GM21515 (cell line): ENCODE measurements around the gene PPP1R26.

ENCODE experiments used
- ATAC-seq: cut with Tn5 transposase; IDR thresholded peaks from one replicate; pipeline ENCODE4 v1.9.1; 2021; ENCODE audit not compliant: unreplicated experiment

The PPP1R26 gene

GRCh38 chr9:135463140-135463539 is 16.4 kb upstream of the PPP1R26 start:
- no peak for ATAC-seq

GRCh38 chr9:135464181-135464580 is 15.4 kb upstream of the PPP1R26 start:
- no peak for ATAC-seq

GRCh38 chr9:135468854-135469521 is 10.6 kb upstream of the PPP1R26 start:
- ATAC-seq: no peak

- ATAC-seq: no peak
Measured at GRCh38 chr9:135471791-135472640, 7.6 kb upstream of the PPP1R26 start.

GRCh38 chr9:135473972-135474543 is 5.5 kb upstream of the PPP1R26 start:
- ATAC-seq: no peak

GRCh38 chr9:135474915-135475314 is 4.7 kb upstream of the PPP1R26 start:
- no peak for ATAC-seq

- no peak for ATAC-seq
Measured at GRCh38 chr9:135476561-135477355, 2.8 kb upstream of the PPP1R26 start.

- no peak for ATAC-seq
Measured at GRCh38 chr9:135478191-135478590, 1.4 kb upstream of the PPP1R26 start.

- no peak for ATAC-seq
Measured at GRCh38 chr9:135478829-135479468, 633 bp upstream of the PPP1R26 start.

- no peak for ATAC-seq
Measured at GRCh38 chr9:135480071-135480939, 723 bp downstream of the PPP1R26 start.

GRCh38 chr9:135480940-135481310 is 1.3 kb downstream of the PPP1R26 start:
- ATAC-seq: no peak

- no peak for ATAC-seq
Measured at GRCh38 chr9:135482015-135482754, 2.6 kb downstream of the PPP1R26 start.

- no peak for ATAC-seq
Measured at GRCh38 chr9:135484460-135485277, 5.1 kb downstream of the PPP1R26 start.

- ATAC-seq: no peak
Measured at GRCh38 chr9:135485385-135485784, 5.8 kb downstream of the PPP1R26 start.

- ATAC-seq: no peak
Measured at GRCh38 chr9:135485832-135486231, 6.2 kb downstream of the PPP1R26 start.

- ATAC-seq: no peak
Measured at GRCh38 chr9:135486267-135487065, 6.9 kb downstream of the PPP1R26 start.

GRCh38 chr9:135487281-135488012 is 7.9 kb downstream of the PPP1R26 start:
- ATAC-seq: no peak
